Measurements from ENCODE around the gene OR56B1. TPM values are rescaled to one million over a fixed set of nuclear protein-coding genes. Genes with fewer than 3 reads are reported as not detected.
"Not testable (repeated sequence)": the region's sequence is repeated elsewhere in the genome, so short reads cannot be mapped to it uniquely, and the experiment has no call there.

OR56B1 gene
- under 1 TPM in 1 of 4 donors, not detected in 3; 0.79 TPM for total RNA-seq

GRCh38 chr11:5736396-5736795 is at the start of gene OR56B1:
Gene OR56B1 (plus strand): TSS chr11:5736448. CDS start chr11:5736517, 69 bp downstream.
- intact Hi-C loops (cut with DNase I; ENCODE audit: low total_unique reads), result no loop called here
- Histone ChIP-seq H3K27me3 (no peaks in the 10 kb centered on the region), H3K9me3 (peaks cover 0 to under 1% of the 10 kb centered on the region in 2 donors), H3K4me3 (no peak within 1 kb of the TSS), H3K27ac (no peak within 1 kb of the TSS), H3K4me1 (no peaks in the 10 kb centered on the region), H3K36me3 (no peaks in the 10 kb centered on the region)
- TF ChIP-seq POLR2A (IDR thresholded peaks at IDR 0.05) (no peak), CTCF (IDR thresholded peaks at IDR 0.05) (no peak)
- no peak for DNase-seq

- Histone ChIP-seq H3K4me3 (no peak overlapping the region), H3K27me3 (no peaks in the 10 kb centered on the region), H3K36me3 (no peaks in the 10 kb centered on the region), H3K9me3 (no peaks in the 10 kb centered on the region), H3K27ac (peak overlapping the region; percentile 86 to 98), H3K4me1 (no peaks in the 10 kb centered on the region)
- intact Hi-C loops (cut with DNase I; ENCODE audit: low total_unique reads), result no loop called here
- TF ChIP-seq CTCF (IDR thresholded peaks at IDR 0.05), result no peak
- no peak for TF ChIP-seq POLR2A (IDR thresholded peaks at IDR 0.05)
- DNase-seq, result no peak
Observed at GRCh38 chr11:5688482-5688881, 47.8 kb upstream of the OR56B1 start.

GRCh38 chr11:5689551-5689983 is 46.7 kb upstream of the OR56B1 start, which contains the start of gene TRIM22:
Gene TRIM22 (plus strand): TSS chr11:5689790. CDS start chr11:5696233, 6,443 bp downstream.
- TF ChIP-seq CTCF (IDR thresholded peaks at IDR 0.05), result no peak
- TF ChIP-seq POLR2A (IDR thresholded peaks at IDR 0.05), result peak; percentile 14 to 19
- peak within 1 kb of the TSS; percentile 41 to 47 for H3K4me3 ChIP-seq
- intact Hi-C loops (cut with DNase I; ENCODE audit: low total_unique reads), result no loop called here
- no peaks in the 10 kb centered on the region for H3K9me3 ChIP-seq
- DNase-seq, result peak; percentile 37 to 44
- no peaks in the 10 kb centered on the region for H3K4me1 ChIP-seq
- H3K36me3 ChIP-seq, result no peaks in the 10 kb centered on the region
- no peaks in the 10 kb centered on the region for H3K27me3 ChIP-seq
- peak within 1 kb of the TSS; percentile 86 to 98 for H3K27ac ChIP-seq

- no peaks in the 10 kb centered on the region for H3K4me1 ChIP-seq
- no peak for DNase-seq
- H3K27me3 ChIP-seq, result no peaks in the 10 kb centered on the region
- TF ChIP-seq POLR2A (IDR thresholded peaks at IDR 0.05) (peak in 1 of 2 donors; percentile 19), CTCF (IDR thresholded peaks at IDR 0.05) (no peak)
- intact Hi-C loops (cut with DNase I; ENCODE audit: low total_unique reads), result no loop called here
- H3K9me3 ChIP-seq, result no peaks in the 10 kb centered on the region
- peak overlapping the region; percentile 41 to 47 for H3K4me3 ChIP-seq
- peak overlapping the region; percentile 86 to 98 for H3K27ac ChIP-seq
- H3K36me3 ChIP-seq, result no peaks in the 10 kb centered on the region
Observed at GRCh38 chr11:5690216-5690615, 46.0 kb upstream of the OR56B1 start.

GRCh38 chr11:5690736-5691135 is 45.5 kb upstream of the OR56B1 start:
- Histone ChIP-seq H3K4me3 (peak overlapping the region; percentile 41 to 47), H3K36me3 (no peaks in the 10 kb centered on the region), H3K27ac (peak overlapping the region; percentile 86 to 98), H3K27me3 (no peaks in the 10 kb centered on the region), H3K4me1 (no peaks in the 10 kb centered on the region), H3K9me3 (no peaks in the 10 kb centered on the region)
- peak; percentile 15 to 42 for TF ChIP-seq POLR2A (IDR thresholded peaks at IDR 0.05)
- TF ChIP-seq CTCF (IDR thresholded peaks at IDR 0.05), result no peak
- DNase-seq, result peak in 1 of 2 donors; percentile 33
- intact Hi-C loops (cut with DNase I; ENCODE audit: low total_unique reads), result no loop called here

GRCh38 chr11:5691238-5691963 is 44.8 kb upstream of the OR56B1 start:
- intact Hi-C loops (cut with DNase I; ENCODE audit: low total_unique reads), result not testable (repeated sequence)

More at GRCh38 chr11:5691238-5691963, 44.8 kb upstream of the OR56B1 start:
- H3K4me1 ChIP-seq, H3K36me3 ChIP-seq, H3K27me3 ChIP-seq, H3K9me3 ChIP-seq, DNase-seq: not testable (repeated sequence)
- Histone ChIP-seq H3K4me3 (peak overlapping the region; percentile 41 to 47), H3K27ac (peak overlapping the region; percentile 86 to 98)

Measured in uterus (tissue), 4 donors.